ENCODE results near the gene DBNDD2. TPM values are rescaled to one million over a fixed set of nuclear protein-coding genes. Genes with fewer than 3 reads are reported as not detected.

The DBNDD2 gene
- total RNA-seq, 4 donors from 2014 or later: 12.1 to 47.4 (median 20.9) TPM

DNA sequence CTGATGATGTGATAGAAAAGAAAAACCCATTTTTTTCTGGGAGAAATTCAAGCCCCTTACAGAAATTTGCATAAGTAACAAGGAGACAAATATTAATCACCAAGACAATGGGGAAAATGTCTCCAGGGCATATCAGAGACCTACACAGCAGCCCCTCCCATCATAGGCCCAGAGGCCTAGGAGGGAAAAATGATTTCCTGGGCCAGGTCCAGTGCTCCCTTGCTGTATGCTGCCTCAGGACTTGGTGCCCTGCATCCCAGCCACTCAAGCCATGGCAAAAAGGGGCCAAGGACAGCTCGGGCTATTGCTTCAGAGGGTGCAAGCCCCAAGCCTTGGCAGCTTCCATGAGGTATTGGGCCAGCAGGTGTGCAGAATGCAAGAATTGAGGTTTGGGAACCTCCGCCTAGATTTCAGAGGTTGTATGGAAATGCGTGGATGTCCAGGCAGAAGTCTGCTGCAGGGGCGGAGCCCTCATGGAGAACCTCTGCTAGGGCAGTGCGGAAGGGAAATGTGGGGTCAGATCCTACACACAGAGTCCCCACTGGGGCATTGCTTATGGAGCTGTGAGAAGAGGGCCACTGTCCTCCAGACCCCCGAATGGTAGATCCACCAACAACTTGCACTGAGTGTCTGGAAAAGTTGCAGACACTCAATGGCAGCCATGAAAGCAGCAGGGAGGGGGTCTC, 7.6 kb upstream of the DBNDD2 start:
- no peaks in the 10 kb centered on the region for H3K27me3 ChIP-seq
- H3K9me3 ChIP-seq: no peaks in the 10 kb centered on the region
- intact Hi-C loops (cut with DNase I): no loop called here
- H3K36me3 ChIP-seq: no peaks in the 10 kb centered on the region
- H3K4me1 ChIP-seq: peaks cover 0 to 3% of the 10 kb centered on the region in 2 donors
- TF ChIP-seq, protein P1, sequence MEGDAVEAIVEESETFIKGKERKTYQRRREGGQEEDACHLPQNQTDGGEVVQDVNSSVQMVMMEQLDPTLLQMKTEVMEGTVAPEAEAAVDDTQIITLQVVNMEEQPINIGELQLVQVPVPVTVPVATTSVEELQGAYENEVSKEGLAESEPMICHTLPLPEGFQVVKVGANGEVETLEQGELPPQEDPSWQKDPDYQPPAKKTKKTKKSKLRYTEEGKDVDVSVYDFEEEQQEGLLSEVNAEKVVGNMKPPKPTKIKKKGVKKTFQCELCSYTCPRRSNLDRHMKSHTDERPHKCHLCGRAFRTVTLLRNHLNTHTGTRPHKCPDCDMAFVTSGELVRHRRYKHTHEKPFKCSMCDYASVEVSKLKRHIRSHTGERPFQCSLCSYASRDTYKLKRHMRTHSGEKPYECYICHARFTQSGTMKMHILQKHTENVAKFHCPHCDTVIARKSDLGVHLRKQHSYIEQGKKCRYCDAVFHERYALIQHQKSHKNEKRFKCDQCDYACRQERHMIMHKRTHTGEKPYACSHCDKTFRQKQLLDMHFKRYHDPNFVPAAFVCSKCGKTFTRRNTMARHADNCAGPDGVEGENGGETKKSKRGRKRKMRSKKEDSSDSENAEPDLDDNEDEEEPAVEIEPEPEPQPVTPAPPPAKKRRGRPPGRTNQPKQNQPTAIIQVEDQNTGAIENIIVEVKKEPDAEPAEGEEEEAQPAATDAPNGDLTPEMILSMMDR (IDR thresholded peaks at IDR 0.05): no peak
- TF ChIP-seq POLR2A (IDR thresholded peaks at IDR 0.05): no peak
- WGBS, 2 donors: 96 to 98% methylated on average over 4 to 5 of the region's 6 CpGs
- no peak overlapping the region for H3K4me3 ChIP-seq (replicated peaks in 1 of 3)
- H3K27ac ChIP-seq: no peak overlapping the region
- no peak for DNase-seq

DNA sequence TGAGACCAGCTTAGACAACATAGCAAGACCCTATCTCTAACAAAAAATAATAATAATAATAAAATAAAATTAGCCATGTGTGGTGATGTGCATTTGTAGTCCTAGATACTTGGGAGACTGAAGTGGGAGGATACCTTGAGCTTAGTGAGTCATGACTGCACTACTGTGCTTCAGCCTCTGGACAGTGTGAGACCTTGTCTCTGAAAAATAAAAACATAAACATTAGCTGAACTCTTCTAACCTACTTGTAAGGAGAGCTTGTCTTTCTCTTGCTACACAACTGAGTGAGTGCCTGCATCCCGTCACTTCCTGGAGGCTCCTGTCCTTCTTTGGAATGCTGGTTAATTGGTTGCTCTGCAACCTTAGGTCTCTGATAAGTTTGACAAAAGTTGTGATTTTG, 5.1 kb upstream of the DBNDD2 start:
- intact Hi-C loops (cut with DNase I): no loop called here

DNA sequence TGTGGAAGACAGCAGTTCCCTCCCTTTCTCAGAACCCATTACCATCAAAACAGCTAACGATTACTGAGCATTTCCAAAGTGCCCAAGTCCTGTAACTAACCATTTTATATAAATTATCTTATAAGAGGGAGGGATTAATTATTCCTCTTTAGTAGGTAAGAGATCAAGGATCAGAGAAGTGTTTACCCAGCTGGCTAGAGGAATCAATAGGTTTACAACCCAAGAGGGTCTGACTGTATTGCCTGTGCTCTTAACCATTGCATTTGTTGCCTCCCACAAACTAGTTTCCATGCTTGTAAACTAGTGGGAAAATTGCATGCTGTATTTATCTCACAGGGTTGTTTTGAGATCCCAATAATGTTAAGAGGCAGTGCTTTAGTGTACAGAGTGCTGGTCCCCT, 3.7 kb upstream of the DBNDD2 start:
- H3K4me1 ChIP-seq: peaks cover 0 to 10% of the 10 kb centered on the region in 2 donors
- no peak overlapping the region for H3K27ac ChIP-seq
- no peak overlapping the region for H3K4me3 ChIP-seq (replicated peaks in 1 of 3)
- H3K27me3 ChIP-seq: no peaks in the 10 kb centered on the region
- no peak for DNase-seq
- no peaks in the 10 kb centered on the region for H3K36me3 ChIP-seq
- WGBS, 2 donors: 88 to 96% methylated on average over 1 of the region's 1 CpG
- intact Hi-C loops (cut with DNase I): no loop called here
- no peaks in the 10 kb centered on the region for H3K9me3 ChIP-seq
- TF ChIP-seq POLR2A (IDR thresholded peaks at IDR 0.05): no peak
- TF ChIP-seq, protein P1 (IDR thresholded peaks at IDR 0.05): no peak

More for the DNA sequence above, 5.1 kb upstream of the DBNDD2 start:
- Histone ChIP-seq H3K9me3 (no peaks in the 10 kb centered on the region), H3K4me1 (peaks cover 0 to 6% of the 10 kb centered on the region in 2 donors), H3K27me3 (no peaks in the 10 kb centered on the region), H3K4me3 (replicated peaks in 1 of 3) (no peak overlapping the region), H3K27ac (no peak overlapping the region), H3K36me3 (no peaks in the 10 kb centered on the region)
- 94 to 97% methylated on average over 1 of the region's 1 CpG for WGBS, 2 donors
- no peak for DNase-seq
- TF ChIP-seq, protein P1 (IDR thresholded peaks at IDR 0.05): no peak
- no peak for TF ChIP-seq POLR2A (IDR thresholded peaks at IDR 0.05)

DNA sequence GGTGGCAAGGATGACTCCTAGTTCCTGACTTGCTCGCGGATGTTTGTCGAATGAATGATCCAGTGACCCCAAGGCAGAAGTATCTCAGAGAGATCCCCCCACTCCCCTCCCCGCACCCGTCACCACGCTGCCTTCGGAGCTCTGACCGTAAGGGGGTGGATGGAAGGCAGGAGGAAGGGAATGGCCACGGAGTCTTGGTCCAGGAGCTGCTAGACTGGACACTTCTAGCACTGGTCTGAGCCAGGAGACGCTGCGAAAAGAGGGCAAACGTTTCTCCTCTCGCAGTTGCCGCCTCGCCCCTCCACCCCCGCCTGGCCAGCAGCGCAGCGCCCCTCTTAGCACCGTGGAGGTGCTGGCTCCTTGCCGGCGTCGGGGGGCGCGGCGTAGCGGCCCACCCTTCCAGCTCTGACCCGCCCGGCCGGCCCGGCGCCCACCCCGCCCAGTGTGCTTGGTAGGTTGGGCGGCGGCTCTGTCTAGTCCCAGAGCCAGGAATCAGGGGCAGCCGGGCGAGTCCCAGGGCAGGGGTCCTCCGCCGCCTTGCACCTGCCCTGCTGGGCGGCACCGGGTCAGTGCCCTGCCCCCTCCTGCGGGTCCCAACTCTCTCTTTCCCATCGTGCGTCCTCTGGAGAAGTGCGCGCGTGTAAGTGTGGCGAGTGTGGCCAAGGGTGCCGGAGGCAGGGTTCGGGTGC, 2.4 kb upstream of the DBNDD2 start:
- H3K27me3 ChIP-seq: no peaks in the 10 kb centered on the region
- 5% methylated on average over 21 to 25 of the region's 49 CpGs for WGBS, 2 donors
- no peaks in the 10 kb centered on the region for H3K9me3 ChIP-seq
- TF ChIP-seq, protein P1 (IDR thresholded peaks at IDR 0.05): no peak
- TF ChIP-seq POLR2A (IDR thresholded peaks at IDR 0.05): no peak
- peaks cover 0 to 10% of the 10 kb centered on the region in 2 donors for H3K4me1 ChIP-seq
- peak overlapping the region; percentile 67 to 86 (median 72) for H3K4me3 ChIP-seq (replicated peaks in 1 of 3)
- peak in 1 of 2 donors; percentile 12 for DNase-seq
- intact Hi-C loops (cut with DNase I): no loop called here
- no peaks in the 10 kb centered on the region for H3K36me3 ChIP-seq
- H3K27ac ChIP-seq: peak overlapping the region; percentile 70 to 90 (median 85)

All from thyroid gland (tissue), 4 donors.